Sigmoid colon (tissue), 7 donors: ENCODE measurements around the gene C11orf52. TPM values are rescaled to one million over a fixed set of nuclear protein-coding genes. Genes with fewer than 3 reads are reported as not detected.

Experiments used
- DNase-seq: peaks from one replicate; pipeline ENCODE4 v3.0.0-alpha.2; 2019
- H3K27ac ChIP-seq, 4 donors: fragments of 200-600 bp; sonication (generic); one replicate each; pipeline ENCODE4 v1.5.1; 2016 to 2019; ENCODE audit warnings: mild to moderate bottlenecking in 1 of 4
- H3K27me3 ChIP-seq, 3 donors: fragments of 200-600 bp; sonication (generic); one replicate each; pipeline ENCODE4 v1.5.1; 2019; ENCODE audit warnings: mild to moderate bottlenecking in 1 of 3
- H3K36me3 ChIP-seq, 4 donors: fragments of 200-600 bp; sonication (generic); one replicate each; pipeline ENCODE4 v1.5.1; 2016 to 2019
- H3K4me1 ChIP-seq, 4 donors: fragments of 200-600 bp; sonication (generic); one replicate each; pipeline ENCODE4 v1.5.1; 2017 to 2019
- H3K4me3 ChIP-seq, 4 donors: fragments of 200-600 bp; sonication (generic); one replicate each; pipeline ENCODE4 v1.5.1; 2017 to 2019; ENCODE audit warnings: mild to moderate bottlenecking in 2 of 4, moderate library complexity in 1 of 4
- H3K9me3 ChIP-seq, 4 donors: fragments of 200-600 bp in 3 of 4; sonication (generic) in 3 of 4; one replicate each; pipeline versions ENCODE4 v1.5.1 to v1.6.1; 2013 to 2019
- EP300 ChIP-seq, 4 donors: sonication (generic); formaldehyde crosslinking; IDR thresholded peaks; one replicate each; pipeline ENCODE4 v1.6.1; 2017; ENCODE audit warnings: antibody characterized with exemption in 4 of 4
- POLR2A ChIP-seq, 2 donors: fragments of 450-650 bp; IDR thresholded peaks; one replicate each; pipeline ENCODE4 v1.6.1; 2016; ENCODE audit warnings: antibody characterized with exemption in 2 of 2, mild to moderate bottlenecking in 2 of 2, moderate library complexity in 2 of 2
- POLR2AphosphoS5 ChIP-seq, 4 donors: sonication (generic); formaldehyde crosslinking; IDR thresholded peaks; one replicate each; pipeline ENCODE4 v1.6.1; 2017; ENCODE audit warnings: antibody characterized with exemption in 4 of 4
- WGBS, 2 donors: extraction: QIAGEN DNeasy Blood & Tissue Kit; methylation state at CpG; one replicate each; pipeline ENCODE4 v1.1.7; 2013; 5-methylcytosine and 5-hydroxymethylcytosine counted together
- intact Hi-C: fragments of 100-400 bp; cut with DNase I; formaldehyde crosslinking; loops from one replicate; pipeline ENCODE4 v1.15.1; 2023
- polyA plus RNA-seq, 3 donors: library from polyadenylated mRNA; stranded (reverse); fragments of 200-250 nt; gene quantifications; one replicate each; pipeline ENCODE4 v1.2.3, GENCODE V29; 2013
- total RNA-seq, 4 donors: library from RNA; depleted of rRNA; stranded (reverse); fragments of >200 nt; gene quantifications; one replicate each; pipeline ENCODE4 v1.1.0, GENCODE V29; 2016
- TF ChIP-seq, protein P1 (sequence below), 4 experiments: fragments of 450-650 bp in 3 of 4; fragments of 200-600 bp in 1 of 4; IDR thresholded peaks; one replicate each; pipeline ENCODE4 v1.5.1; 2016 to 2019; ENCODE audit warnings: antibody characterized with exemption in 4 of 4, mild to moderate bottlenecking in 3 of 4, moderate library complexity in 2 of 4
- donor health status: healthy with polysubstance abuse.
- donor health status: Bipolar disorder and iron deficiency.
- donor health status: healthy.

C11orf52 gene
- total and polyA plus RNA-seq, 7 donors: 3.9 to 17.8 (median 11.6) TPM; not detected in 3

DNA sequence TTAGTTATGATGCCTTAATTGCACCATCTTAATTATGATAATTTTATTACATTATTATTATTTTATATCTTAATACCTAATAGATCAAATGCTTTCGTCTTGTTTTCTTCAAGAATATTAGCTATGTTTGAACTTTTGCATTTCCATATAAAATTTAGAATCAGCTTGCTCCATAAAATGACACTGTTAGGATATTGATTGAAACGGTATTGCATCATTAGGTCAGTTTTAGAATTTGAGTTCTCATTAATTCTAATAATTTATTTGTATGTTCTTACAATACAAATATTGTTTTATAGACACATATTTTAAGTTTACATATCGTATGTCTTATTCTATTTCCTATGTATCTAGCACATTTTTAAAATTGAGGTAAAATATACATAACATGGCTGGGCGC, 32.7 kb upstream of the C11orf52 start:
- H3K36me3 ChIP-seq: peaks cover 0 to 12% (median 0%) of the 10 kb centered on the region in 4 donors
- no peak overlapping the region for H3K4me3 ChIP-seq
- DNase-seq: no peak
- intact Hi-C loops: no loop called here
- H3K27ac ChIP-seq: no peak overlapping the region
- H3K27me3 ChIP-seq: no peaks in the 10 kb centered on the region
- H3K9me3 ChIP-seq: no peaks in the 10 kb centered on the region
- no peaks in the 10 kb centered on the region for H3K4me1 ChIP-seq
- TF ChIP-seq, protein P1, sequence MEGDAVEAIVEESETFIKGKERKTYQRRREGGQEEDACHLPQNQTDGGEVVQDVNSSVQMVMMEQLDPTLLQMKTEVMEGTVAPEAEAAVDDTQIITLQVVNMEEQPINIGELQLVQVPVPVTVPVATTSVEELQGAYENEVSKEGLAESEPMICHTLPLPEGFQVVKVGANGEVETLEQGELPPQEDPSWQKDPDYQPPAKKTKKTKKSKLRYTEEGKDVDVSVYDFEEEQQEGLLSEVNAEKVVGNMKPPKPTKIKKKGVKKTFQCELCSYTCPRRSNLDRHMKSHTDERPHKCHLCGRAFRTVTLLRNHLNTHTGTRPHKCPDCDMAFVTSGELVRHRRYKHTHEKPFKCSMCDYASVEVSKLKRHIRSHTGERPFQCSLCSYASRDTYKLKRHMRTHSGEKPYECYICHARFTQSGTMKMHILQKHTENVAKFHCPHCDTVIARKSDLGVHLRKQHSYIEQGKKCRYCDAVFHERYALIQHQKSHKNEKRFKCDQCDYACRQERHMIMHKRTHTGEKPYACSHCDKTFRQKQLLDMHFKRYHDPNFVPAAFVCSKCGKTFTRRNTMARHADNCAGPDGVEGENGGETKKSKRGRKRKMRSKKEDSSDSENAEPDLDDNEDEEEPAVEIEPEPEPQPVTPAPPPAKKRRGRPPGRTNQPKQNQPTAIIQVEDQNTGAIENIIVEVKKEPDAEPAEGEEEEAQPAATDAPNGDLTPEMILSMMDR (IDR thresholded peaks at IDR 0.05): no peak
- TF ChIP-seq POLR2AphosphoS5 (IDR thresholded peaks at IDR 0.05): no peak
- no peak for TF ChIP-seq POLR2A (IDR thresholded peaks at IDR 0.05)
- TF ChIP-seq EP300 (IDR thresholded peaks at IDR 0.05): no peak
- 95 to 96% methylated on average over 4 of the region's 4 CpGs for WGBS, 2 donors

DNA sequence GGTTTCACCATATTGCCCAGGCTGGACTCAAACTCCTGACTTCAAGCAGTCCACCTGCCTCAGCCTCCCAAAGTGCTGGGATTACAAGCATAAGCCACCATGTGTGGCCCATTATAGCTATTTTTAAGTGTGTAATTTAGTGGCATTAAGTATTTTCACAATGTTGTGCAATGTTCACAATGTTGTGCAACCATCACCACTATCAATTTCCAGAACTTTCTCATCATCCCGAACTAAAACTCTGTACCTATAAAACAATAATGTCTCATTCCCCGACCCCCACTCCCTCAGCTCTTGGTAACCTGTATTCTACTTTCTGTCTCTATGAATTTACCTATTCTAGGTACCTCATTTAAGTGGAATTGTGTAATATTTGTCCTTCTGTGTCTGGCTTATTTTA, 31.9 kb upstream of the C11orf52 start:
- Histone ChIP-seq H3K4me3 (no peak overlapping the region), H3K9me3 (no peaks in the 10 kb centered on the region), H3K36me3 (peaks cover 0 to 12% (median 0%) of the 10 kb centered on the region in 4 donors), H3K4me1 (no peaks in the 10 kb centered on the region), H3K27ac (no peak overlapping the region), H3K27me3 (no peaks in the 10 kb centered on the region)
- TF ChIP-seq, protein P1 (IDR thresholded peaks at IDR 0.05): no peak
- TF ChIP-seq POLR2AphosphoS5 (IDR thresholded peaks at IDR 0.05) (no peak), EP300 (IDR thresholded peaks at IDR 0.05) (no peak), POLR2A (IDR thresholded peaks at IDR 0.05) (no peak)
- intact Hi-C loops: no loop called here
- no peak for DNase-seq
- 90 to 91% methylated on average over 2 of the region's 2 CpGs for WGBS, 2 donors

DNA sequence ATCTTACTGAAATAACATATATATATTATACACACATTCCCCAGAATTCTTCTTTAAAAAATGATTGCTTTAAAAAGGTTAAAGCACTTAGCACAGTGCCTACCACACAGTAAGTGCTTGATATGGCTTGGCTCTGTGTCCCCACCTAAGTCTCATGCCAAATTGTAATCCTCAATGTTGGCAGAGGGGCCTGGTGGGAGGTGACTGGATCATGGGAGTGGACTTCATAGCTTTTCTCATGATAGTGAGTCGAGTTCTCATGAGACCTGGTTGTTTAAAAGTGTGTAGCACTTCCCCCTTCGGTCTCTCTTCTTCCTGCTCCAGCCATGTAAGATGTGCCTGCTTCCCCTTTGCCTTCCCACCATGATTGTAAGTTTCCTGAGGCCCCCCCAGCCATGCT, 13.3 kb upstream of the C11orf52 start:
- no peak for DNase-seq
- H3K4me1 ChIP-seq: peaks cover 0 to 19% (median 17%) of the 10 kb centered on the region in 4 donors
- H3K27me3 ChIP-seq: no peaks in the 10 kb centered on the region
- intact Hi-C loops: no loop called here
- H3K36me3 ChIP-seq: peaks cover 0 to 13% (median 9%) of the 10 kb centered on the region in 4 donors
- no peak overlapping the region for H3K4me3 ChIP-seq
- TF ChIP-seq POLR2AphosphoS5 (IDR thresholded peaks at IDR 0.05) (no peak), EP300 (IDR thresholded peaks at IDR 0.05) (no peak), POLR2A (IDR thresholded peaks at IDR 0.05) (no peak)
- TF ChIP-seq, protein P1 (IDR thresholded peaks at IDR 0.05): no peak
- 66 to 68% methylated on average over 2 of the region's 2 CpGs for WGBS, 2 donors
- no peaks in the 10 kb centered on the region for H3K9me3 ChIP-seq
- no peak overlapping the region for H3K27ac ChIP-seq

DNA sequence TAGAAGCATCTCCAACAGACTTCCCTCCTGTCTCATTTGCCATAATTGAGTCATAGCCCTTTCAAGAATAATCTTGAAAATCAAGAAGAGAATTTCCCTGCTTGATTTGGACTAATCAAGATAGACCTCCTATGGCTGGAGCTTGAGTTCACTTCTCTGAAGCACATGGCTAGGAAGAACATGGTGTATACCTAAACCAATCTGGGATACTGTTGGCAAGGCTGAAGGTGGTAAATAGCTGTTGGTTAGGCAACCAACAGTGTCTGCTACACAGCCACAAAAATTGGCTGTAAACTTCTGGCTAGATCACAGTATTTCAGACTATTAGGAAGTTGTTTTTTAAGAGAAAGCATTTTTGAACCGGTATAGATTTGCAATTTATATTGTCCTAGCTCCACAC, 12.0 kb upstream of the C11orf52 start:
- WGBS, 2 donors: 84 to 90% methylated on average over 1 of the region's 1 CpG
- intact Hi-C loops: no loop called here
- no peaks in the 10 kb centered on the region for H3K27me3 ChIP-seq
- H3K9me3 ChIP-seq: no peaks in the 10 kb centered on the region
- TF ChIP-seq EP300 (IDR thresholded peaks at IDR 0.05): no peak
- TF ChIP-seq POLR2AphosphoS5 (IDR thresholded peaks at IDR 0.05): no peak
- TF ChIP-seq, protein P1 (IDR thresholded peaks at IDR 0.05): no peak
- no peak for TF ChIP-seq POLR2A (IDR thresholded peaks at IDR 0.05)
- no peak for DNase-seq
- peaks cover 0 to 13% (median 9%) of the 10 kb centered on the region in 4 donors for H3K36me3 ChIP-seq
- peak overlapping the region in 2 of 4 donors; percentile 3 to 14 for H3K27ac ChIP-seq
- no peak overlapping the region for H3K4me3 ChIP-seq
- H3K4me1 ChIP-seq: peaks cover 0 to 21% (median 17%) of the 10 kb centered on the region in 4 donors
